ENCODE measurements around the gene ZNRF3. TPM values are rescaled to one million over a fixed set of nuclear protein-coding genes. Genes with fewer than 3 reads are reported as not detected.

ZNRF3 gene
- total RNA-seq, 1 donor from 2014 or later: 4.1 TPM

GRCh38 chr22:29043906-29044575 lies 160.7 kb downstream of the ZNRF3 start:
- Histone ChIP-seq H3K27ac (no peak overlapping the region), H3K4me1 (no peaks in the 10 kb centered on the region), H2AFZ (replicated peaks) (no peak overlapping the region), H3K4me3 (no peak overlapping the region), H3K4me2 (no peak overlapping the region), H3K36me3 (no peaks in the 10 kb centered on the region), H3K9me3 (ENCODE audit: low read depth) (no peaks in the 10 kb centered on the region), H3K79me2 (ENCODE audit: low read depth) (peaks cover 7% of the 10 kb centered on the region), H4K20me1 (ENCODE audit: low read depth) (peaks cover 5% of the 10 kb centered on the region), H3K9ac (no peak overlapping the region), H3F3A (ENCODE audit: low read depth) (no peaks in the 10 kb centered on the region), H3K27me3 (no peaks in the 10 kb centered on the region)
- TF ChIP-seq EZH2 (IDR thresholded peaks at IDR 0.05): no peak
- TF ChIP-seq, protein P1, sequence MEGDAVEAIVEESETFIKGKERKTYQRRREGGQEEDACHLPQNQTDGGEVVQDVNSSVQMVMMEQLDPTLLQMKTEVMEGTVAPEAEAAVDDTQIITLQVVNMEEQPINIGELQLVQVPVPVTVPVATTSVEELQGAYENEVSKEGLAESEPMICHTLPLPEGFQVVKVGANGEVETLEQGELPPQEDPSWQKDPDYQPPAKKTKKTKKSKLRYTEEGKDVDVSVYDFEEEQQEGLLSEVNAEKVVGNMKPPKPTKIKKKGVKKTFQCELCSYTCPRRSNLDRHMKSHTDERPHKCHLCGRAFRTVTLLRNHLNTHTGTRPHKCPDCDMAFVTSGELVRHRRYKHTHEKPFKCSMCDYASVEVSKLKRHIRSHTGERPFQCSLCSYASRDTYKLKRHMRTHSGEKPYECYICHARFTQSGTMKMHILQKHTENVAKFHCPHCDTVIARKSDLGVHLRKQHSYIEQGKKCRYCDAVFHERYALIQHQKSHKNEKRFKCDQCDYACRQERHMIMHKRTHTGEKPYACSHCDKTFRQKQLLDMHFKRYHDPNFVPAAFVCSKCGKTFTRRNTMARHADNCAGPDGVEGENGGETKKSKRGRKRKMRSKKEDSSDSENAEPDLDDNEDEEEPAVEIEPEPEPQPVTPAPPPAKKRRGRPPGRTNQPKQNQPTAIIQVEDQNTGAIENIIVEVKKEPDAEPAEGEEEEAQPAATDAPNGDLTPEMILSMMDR (IDR thresholded peaks at IDR 0.05): no peak
- no peak for TF ChIP-seq EZH2phosphoT487 (IDR thresholded peaks at IDR 0.05)
- peak overlapping the region; percentile 57 for H3K27ac Mint-ChIP-seq
- H3K4me3 Mint-ChIP-seq: no peak overlapping the region
- peaks cover 2% of the 10 kb centered on the region for H3K27me3 Mint-ChIP-seq (ENCODE audit: insufficient read depth, low read depth)
- no peaks in the 10 kb centered on the region for H3K9me3 Mint-ChIP-seq
- peaks cover 37% of the 10 kb centered on the region for H3K36me3 Mint-ChIP-seq
- DNase-seq (ENCODE audit: low spot score): no peak
- peaks cover 24% of the 10 kb centered on the region for H3K4me1 Mint-ChIP-seq

GRCh38 chr22:29044657-29045176 lies 161.3 kb downstream of the ZNRF3 start:
- DNase-seq (ENCODE audit: low spot score): no peak
- H3K9me3 ChIP-seq (ENCODE audit: low read depth): no peaks in the 10 kb centered on the region
- no peaks in the 10 kb centered on the region for H3K27me3 ChIP-seq
- Mint-ChIP-seq H3K36me3 (peaks cover 39% of the 10 kb centered on the region), H3K27ac (no peak overlapping the region), H3K9me3 (no peaks in the 10 kb centered on the region), H3K4me1 (peaks cover 19% of the 10 kb centered on the region), H3K27me3 (ENCODE audit: insufficient read depth, low read depth) (no peaks in the 10 kb centered on the region), H3K4me3 (no peak overlapping the region)
- H3K79me2 ChIP-seq (ENCODE audit: low read depth): peaks cover 7% of the 10 kb centered on the region
- no peak overlapping the region for H3K4me2 ChIP-seq
- H4K20me1 ChIP-seq (ENCODE audit: low read depth): peaks cover 5% of the 10 kb centered on the region
- no peak overlapping the region for H3K4me3 ChIP-seq
- no peak overlapping the region for H3K9ac ChIP-seq
- H3K36me3 ChIP-seq: no peaks in the 10 kb centered on the region
- H3F3A ChIP-seq (ENCODE audit: low read depth): no peaks in the 10 kb centered on the region
- no peak overlapping the region for H2AFZ ChIP-seq (replicated peaks)
- TF ChIP-seq EZH2phosphoT487 (IDR thresholded peaks at IDR 0.05) (no peak), EZH2 (IDR thresholded peaks at IDR 0.05) (no peak)
- TF ChIP-seq, protein P1 (IDR thresholded peaks at IDR 0.05): no peak
- no peaks in the 10 kb centered on the region for H3K4me1 ChIP-seq
- H3K27ac ChIP-seq: no peak overlapping the region

DNA sequence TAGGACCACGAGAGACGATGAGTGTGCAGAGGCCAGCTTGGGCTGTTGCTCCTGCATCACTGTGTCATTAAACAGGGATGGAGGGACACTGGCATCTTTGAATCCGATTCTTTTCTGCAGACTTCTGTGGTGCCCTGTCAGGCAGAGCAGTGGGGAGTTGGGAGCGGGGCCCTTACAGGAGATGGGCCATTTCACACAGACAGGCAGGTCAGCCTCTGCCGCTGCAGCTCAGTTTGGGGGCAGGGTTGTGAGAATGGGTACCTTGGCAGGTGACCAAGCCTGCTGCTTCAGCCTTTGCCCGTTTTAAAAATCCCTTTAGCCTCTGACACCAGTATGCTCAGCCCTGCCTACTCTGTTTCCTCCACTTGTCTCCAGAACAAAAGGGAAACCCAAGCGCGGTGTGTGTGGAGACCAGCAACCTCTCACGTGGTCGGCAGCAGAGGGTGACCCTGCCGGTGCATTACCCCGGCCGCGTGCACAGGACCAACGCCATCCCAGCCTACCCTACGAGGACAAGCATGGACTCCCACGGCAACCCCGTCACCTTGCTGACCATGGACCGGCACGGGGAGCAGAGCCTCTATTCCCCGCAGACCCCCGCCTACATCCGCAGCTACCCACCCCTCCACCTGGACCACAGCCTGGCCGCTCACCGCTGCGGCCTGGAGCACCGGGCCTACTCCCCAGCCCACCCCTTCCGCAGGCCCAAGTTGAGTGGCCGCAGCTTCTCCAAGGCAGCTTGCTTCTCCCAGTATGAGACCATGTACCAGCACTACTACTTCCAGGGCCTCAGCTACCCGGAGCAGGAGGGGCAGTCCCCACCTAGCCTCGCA lies 165.7 kb downstream of the ZNRF3 start:
- Mint-ChIP-seq H3K27me3 (ENCODE audit: insufficient read depth, low read depth) (peaks cover 4% of the 10 kb centered on the region), H3K36me3 (peaks cover 42% of the 10 kb centered on the region), H3K27ac (no peak overlapping the region), H3K4me3 (no peak overlapping the region), H3K9me3 (no peaks in the 10 kb centered on the region), H3K4me1 (peaks cover 17% of the 10 kb centered on the region)
- Histone ChIP-seq H3K4me3 (no peak overlapping the region), H4K20me1 (ENCODE audit: low read depth) (peaks cover 4% of the 10 kb centered on the region), H3K36me3 (no peaks in the 10 kb centered on the region), H3K9me3 (ENCODE audit: low read depth) (no peaks in the 10 kb centered on the region), H3K27me3 (no peaks in the 10 kb centered on the region), H3K79me2 (ENCODE audit: low read depth) (no peaks in the 10 kb centered on the region), H3K4me2 (no peak overlapping the region), H2AFZ (replicated peaks) (no peak overlapping the region), H3K4me1 (no peaks in the 10 kb centered on the region), H3K27ac (no peak overlapping the region), H3F3A (ENCODE audit: low read depth) (no peaks in the 10 kb centered on the region), H3K9ac (no peak overlapping the region)
- no peak for DNase-seq (ENCODE audit: low spot score)
- no peak for TF ChIP-seq EZH2 (IDR thresholded peaks at IDR 0.05)
